GM19372 (cell line): Measurements from ENCODE around the gene STK10.

Source experiments
- ATAC-seq: cut with Tn5 transposase; IDR thresholded peaks from one replicate; pipeline ENCODE4 v1.9.1; 2021; ENCODE audit warnings: mild to moderate bottlenecking, low read depth, moderate library complexity; ENCODE audit not compliant: unreplicated experiment

STK10 gene

DNA sequence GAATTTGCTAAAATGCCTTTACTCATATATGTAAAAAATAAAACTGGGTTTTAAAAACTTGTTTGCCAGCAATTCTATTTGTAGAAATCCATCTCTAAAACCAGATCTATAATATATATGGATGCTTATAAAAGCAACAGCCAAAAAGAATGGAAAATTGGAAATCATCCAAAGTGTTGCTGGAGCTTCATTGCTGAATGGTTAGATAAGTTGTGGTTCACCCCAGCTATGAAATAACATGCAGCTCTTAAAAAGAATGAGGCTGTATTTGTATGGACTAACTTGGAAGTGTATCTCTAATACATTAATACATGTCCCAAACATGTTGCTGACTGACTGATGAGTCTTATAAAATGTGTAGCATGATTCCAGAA lies 76.2 kb downstream of the STK10 start:
- no peak for ATAC-seq

DNA sequence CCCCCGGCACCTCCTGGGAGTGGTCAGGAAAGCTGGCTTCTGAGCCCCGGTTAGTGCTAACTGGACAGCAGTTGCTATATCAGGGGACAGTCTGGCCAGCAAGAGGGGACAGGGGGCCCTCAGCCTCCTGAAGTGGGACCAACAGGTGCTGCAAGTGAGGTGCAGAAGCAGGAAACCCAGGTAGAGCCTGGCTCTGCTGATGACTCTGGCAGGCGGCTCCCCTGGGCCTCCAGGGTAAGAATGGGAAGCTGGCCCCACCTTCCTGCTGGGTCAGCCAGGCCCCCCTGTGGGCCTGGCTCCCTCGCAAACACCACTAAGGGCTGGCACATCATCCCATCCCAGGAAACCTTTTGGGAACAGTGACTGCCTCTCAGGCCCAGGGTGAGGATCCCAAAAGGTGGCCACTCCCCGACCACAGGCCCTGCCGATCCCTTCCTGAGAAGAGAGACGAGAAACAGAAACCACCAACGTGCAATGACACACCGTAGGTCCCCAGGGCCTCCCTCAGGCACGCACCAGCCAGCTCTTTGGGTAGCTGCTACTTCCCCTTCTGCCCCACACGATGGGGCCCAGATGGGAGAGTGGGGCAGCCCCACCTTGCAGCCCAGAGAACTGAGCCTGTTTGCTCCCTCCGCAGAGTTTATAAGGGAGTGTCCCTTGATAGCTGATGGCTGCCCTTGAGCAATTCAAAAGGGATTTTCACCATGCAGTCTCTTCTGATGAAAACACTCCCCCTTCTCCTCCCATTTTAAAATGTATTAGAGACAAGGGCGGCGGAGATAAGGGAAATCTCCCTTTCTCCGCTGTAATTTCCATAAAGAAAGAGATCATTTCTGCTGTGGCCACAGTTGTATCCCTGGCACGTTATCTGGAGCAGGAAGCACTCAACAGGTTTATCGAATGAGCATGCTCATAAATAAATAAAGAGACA lies 76.8 kb downstream of the STK10 start:
- ATAC-seq: peak; percentile 65

GRCh38 chr5:172110260-172110815 lies 77.7 kb downstream of the STK10 start:
- no peak for ATAC-seq

DNA sequence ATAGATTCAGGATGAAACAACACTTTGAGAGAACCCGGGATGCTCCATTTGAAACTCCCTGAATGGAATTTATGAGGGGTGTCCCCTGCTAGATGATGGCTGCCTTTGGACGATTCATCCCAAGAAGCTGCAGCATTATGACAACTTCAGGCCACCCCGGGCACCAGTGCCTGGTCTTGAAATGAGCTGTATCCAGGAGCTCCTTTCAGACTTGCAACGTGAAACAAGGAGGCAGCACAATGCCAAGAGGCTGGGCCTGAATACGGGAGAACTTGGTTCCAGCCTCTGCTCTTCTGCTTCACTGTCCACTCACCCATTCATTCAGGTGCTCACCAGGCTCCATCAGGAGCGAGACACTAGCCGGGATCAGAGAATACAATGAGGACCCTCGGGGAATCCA lies 78.3 kb downstream of the STK10 start:
- ATAC-seq: no peak

GRCh38 chr5:172107571-172107970 lies 80.5 kb downstream of the STK10 start:
- no peak for ATAC-seq

DNA sequence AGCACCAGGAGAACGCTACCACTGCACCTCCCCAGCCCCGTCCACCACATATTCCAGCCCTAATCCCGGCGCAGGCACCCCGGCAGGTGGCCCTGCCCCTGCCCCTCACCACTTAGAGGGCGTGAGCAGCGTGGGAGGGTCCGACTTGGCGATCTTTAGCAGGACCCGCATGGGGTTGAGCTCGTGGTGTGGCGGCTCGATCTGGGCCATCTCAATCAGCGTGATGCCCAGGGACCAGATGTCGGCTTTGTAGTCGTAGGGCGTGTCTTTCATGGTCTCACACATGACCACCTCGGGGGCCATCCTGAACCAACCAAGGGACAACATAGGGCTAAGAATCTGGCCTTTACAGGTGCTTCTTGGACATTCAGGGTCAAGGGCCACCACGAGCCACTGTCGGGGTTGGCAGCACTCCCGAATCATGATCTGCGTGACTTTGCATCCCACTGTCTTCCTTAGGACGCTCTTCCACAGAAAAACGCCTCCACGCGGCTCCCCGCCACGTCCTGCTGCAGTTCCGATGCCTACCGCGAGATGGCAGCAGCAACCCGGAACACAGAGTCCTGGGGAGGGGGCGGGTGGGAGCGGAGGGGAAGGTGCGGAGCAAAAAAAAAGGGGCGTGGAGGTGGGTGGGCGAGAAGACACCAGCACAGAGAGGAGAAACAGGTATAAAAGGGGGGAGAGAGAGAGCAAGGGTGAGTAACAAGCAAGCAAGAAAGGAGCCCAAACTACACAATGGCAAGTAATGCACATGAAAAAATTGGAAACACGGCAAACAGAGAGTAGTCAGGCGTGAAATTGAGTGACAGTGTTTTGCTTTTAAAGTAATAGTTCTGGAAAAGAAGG lies 81.3 kb downstream of the STK10 start:
- no peak for ATAC-seq

DNA sequence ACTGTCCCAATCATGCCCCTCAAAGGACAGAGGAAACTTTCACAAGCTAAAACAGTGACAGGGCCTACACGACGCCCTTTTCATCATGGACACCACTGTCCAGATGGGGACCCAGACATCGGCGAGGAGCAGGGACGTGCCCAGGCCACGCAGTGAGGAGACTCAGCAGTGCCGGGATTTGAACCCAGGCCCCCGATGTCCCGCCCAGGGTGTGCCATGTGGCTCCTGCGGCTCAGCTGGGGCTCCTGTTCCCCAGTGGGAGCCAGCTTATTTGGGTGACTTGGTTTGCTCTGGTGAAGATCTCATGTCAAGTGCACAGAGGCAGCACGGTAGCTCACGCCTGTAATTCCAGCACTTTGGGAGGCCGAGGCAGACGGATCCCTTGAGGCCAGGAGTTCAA lies 82.2 kb downstream of the STK10 start:
- no peak for ATAC-seq

- ATAC-seq: no peak
These were observed 83.0 kb downstream of the STK10 start for GRCh38 chr5:172104801-172105701.

DNA sequence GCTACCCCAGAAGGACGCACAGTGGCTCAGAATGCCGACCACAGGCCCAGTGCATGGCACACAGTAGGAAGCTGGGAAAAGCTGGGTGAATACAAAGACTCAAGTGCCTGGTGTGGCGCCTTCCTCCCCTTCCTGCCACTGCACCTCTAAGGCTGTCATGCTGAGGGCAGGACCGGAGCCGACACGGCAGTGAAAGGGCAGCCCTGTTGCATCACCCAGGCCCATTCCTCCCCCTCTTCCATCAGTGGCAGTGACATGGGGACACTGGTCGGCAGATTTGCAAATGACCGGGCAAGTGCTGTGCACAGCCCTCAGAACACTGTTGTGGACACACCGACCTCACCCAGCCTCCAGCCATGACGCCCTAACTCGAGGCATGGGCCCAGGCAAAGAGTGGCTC lies 84.0 kb downstream of the STK10 start:
- no peak for ATAC-seq

DNA sequence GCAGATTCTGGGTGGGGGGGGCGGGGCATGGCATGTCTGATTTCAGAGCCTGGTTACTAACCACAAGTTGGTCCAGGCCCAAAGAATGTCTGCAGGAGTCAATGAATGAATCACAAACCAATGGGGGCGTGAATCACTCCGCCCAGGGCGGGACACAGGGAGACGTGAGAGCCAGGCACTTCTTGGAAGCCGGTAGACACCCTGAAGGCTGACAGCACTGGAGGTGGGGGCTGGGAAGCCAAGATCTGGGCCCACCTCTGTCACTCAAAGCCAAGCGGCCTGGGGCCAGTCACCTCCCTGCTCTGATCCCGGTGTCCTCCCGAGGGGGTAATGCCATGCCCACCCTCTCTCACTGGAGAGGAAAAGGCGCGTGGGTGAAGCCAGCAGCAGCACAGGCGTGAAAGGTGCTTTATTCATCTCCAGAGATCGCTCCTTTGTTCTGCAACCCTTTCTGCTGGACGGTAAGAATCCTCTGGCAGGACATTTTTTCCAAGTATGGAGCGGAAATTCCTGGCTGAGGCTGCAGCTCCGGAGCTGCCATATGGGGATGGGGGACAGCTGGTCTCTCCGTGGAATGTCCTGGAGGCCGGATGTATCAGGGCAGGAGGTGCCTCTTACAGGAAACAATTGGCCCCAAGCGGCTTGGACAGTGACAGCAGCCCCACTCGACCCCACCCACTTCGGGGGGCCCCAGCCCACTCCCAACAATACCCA lies 85.0 kb downstream of the STK10 start:
- ATAC-seq: no peak

- ATAC-seq: no peak
These were observed 85.7 kb downstream of the STK10 start for GRCh38 chr5:172102218-172102870.

DNA sequence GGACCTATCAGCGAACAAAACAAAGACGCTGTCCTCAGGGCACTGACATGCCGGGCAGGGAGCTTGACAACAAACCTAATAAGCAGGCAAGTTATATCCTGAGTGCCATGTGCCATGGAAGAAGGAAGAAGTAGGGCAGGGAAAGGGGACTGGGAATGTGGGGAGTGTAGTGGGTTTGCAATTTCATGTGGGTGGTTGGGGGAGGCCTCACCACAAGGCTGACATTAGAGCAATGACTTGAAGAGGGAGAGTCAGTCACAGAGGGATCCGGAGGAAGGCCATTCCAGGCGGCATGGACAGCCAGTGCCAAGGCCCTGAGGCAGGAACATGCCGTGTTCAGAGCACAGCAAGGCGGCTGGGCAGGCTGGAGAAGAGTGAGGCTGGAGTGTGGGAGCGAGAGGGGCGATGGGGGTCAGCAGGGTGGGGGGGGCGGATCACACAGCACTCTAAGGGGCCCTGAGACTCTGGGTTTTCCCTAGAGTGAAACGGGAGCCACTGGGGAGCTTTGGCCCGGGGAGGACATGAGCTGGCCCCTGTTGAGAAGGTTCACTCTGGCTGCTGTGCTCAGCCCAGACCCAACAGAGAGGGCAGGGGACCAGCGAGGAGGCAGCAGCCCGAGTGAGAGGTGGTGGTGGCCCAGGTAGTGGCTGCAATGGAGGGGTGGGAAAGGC lies 86.3 kb downstream of the STK10 start:
- ATAC-seq: no peak

DNA sequence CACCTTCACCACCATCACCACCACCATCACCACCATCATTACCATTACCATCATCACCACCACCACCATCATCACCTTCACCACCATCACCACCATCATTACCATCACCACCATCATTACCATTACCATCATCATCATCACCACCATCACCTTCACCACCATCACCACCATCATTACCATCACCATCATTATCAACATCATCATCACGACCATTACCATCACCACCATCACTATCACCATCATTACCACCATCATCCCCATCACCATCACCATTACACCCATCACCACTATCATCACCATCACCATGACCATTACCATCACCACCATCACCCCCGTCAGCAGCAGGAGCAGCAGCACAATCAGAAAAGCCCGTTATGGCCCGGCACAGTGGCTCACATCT lies 89.1 kb downstream of the STK10 start:
- no peak for ATAC-seq

DNA sequence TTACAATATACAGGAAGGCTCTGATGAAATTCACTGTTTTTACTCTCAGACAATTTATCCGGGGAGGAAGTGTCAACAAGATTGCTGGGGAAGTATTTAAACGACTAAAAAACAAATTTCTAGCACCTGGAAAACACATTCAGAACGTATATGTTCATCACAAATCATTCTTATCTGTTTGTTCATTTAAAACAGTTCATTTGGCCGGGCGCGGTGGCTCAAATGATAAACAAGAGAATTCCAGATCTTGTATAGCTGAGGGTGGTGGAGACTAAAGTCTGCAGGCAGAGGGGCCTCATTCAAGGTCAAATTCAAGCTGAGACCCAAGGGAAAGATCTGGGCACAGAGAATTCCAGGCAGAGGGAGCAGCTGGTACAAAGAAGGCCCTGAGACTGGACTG lies 90.0 kb downstream of the STK10 start:
- no peak for ATAC-seq

GRCh38 chr5:172097356-172097755 lies 90.7 kb downstream of the STK10 start:
- no peak for ATAC-seq

GRCh38 chr5:172096207-172096940 lies 91.7 kb downstream of the STK10 start:
- no peak for ATAC-seq

DNA sequence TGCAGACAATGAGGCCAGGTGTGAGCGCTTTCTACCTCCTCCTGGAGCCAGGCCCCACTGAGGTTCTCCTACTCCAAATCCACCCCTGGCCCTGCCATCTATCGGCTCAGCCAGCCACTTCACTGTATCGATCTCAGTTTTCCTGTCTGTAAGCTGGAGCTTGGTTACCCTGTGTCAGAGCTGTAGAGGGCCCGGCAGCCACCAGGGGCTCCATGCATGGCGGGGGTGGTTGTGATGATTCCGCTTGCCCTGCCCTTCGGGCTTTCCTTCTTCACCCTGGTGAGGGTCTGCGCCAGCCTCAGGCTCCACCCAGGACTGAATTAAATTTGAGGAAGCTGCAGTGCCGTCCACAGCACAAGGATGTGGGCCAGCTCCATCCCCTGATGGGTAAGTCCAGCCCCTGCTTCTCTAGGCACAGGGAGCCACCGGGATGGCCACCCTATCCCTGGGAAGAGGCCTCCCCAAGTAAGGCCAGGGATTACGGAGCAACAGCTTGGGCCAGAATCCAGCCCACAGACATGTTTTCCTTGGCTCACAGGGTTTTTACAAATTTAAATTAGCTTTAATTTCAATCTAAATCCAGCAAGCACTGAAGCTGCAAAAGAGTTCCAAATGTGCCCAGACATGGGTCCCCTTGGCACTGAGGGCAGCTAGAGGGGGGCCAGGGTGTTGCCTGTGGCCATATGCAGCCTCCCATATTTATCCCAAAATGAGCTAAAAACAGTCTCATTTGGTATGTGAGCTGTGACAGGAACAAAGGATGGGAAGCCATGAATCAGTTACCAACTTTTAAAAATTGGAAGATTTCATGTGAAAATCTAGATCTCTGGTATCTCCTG lies 92.4 kb downstream of the STK10 start:
- no peak for ATAC-seq
